Stimulated activated CD8-positive, alpha-beta memory T cell treated with anti-CD3 and anti-CD28 coated beads, Interleukin-12 subunit alpha, Interleukin-12 subunit beta, amount 100 ng/mL, for 24 hours (primary cell): ENCODE data around the gene PMEPA1.

Experiments used
- DNase-seq: peaks from one replicate; pipeline ENCODE4 v3.0.0-alpha.2; 2020; ENCODE audit errors: extremely low read depth

Gene PMEPA1

GRCh38 chr20:57677584-57677982, 32.2 kb downstream of the PMEPA1 start:
- no peak for DNase-seq

- no peak for DNase-seq
Measured at GRCh38 chr20:57676589-57677583, 32.9 kb downstream of the PMEPA1 start.

DNA sequence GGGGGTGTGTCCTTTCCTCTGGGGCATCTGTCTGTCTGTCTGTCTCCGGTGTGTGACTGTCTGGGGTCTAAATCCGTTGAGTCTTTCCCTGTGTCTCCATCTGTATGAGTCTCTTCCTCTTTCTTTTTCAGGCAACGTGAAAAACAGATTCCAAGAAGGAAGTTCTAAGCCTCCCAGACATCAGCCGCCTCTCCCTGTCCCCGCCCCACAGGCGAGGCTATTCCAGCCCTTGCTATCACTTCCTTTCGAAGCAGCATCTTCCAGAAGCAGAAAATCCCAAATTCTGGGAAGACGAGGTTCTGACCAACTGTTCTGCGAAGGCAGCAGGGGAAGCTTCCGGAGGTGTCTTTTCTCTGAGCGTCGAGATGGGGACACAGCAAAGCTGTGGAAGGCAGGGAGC, 34.0 kb downstream of the PMEPA1 start:
- DNase-seq = no peak

GRCh38 chr20:57672953-57673575, 36.8 kb downstream of the PMEPA1 start:
- DNase-seq = no peak

DNA sequence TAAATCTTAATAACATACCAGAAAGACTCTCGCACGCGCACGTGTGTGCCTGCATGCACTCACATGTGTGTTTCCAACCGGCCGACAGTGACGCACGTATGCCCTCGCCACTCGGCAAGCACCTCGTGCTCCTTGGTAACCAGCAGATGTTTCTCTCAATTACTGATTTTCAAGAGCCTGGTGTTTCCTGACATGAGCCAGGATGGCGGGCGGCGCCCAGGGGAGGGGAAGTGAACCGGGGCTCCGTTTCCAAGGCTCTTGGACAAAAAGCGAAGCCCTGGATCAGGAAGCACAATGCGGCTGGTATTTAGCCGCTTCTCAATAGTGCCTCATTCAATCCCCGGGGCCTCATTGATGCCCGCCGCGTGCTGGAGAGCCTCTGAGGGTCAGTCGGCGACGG, 37.7 kb downstream of the PMEPA1 start:
- DNase-seq = no peak

- DNase-seq = no peak
Measured at GRCh38 chr20:57671662-57672061, 38.2 kb downstream of the PMEPA1 start.

- no peak for DNase-seq
Measured at GRCh38 chr20:57671072-57671391, 38.8 kb downstream of the PMEPA1 start.

DNA sequence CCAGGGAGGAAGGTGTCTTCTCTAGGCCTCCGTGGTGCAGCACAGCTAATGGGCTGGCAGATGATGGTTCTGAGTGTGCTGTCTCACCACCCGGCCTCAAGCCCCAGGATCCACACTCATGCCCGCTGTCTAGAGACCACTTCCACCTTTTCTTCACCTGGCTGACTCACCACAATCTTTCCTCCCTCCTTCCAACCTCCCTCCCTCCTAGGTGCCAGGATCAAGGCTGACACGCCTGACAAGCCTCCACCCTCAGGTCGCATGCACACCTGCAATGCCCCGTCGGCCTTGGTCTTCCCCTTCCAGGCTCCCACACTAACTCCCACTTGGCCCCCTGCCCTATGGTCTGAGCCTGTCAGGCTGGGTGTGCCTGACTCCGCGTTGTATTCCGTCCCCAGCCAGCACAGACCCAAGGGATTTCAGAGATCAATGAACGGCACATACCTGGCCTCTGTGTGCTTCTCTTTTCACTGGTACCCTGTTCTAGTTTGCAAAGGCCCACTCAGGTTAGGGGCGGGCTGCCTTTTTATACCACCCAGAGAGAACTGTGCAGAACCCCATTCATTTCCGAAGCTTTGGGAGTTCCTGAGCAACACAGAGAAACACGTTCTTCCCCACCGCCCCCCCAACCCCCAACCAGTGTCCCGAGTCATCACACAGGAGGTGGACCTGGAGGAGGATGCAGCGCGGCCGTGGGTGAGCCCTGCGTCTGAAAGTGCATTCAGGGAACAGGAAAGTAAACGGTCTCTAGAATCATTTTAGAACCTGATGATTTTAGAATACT, 39.3 kb downstream of the PMEPA1 start:
- no peak for DNase-seq

DNA sequence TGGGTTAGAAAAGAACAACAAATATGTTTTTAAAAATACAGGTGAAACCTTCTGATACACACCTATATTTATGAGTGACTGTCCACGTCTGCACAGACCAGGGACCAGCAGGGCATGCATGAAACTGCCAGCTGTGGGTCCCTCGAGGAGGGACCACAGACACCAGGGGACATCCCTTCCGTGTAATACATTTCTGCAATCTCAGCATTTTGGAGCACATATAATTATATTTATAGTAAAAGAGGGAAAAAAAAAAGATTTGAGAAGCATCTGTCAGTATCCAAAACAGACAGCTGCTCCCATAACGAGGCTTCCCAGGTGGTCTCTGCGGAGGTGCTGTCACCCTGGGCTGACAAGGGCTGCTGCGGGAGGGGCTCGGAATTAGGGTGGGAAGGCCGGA, 40.2 kb downstream of the PMEPA1 start:
- no peak for DNase-seq

DNA sequence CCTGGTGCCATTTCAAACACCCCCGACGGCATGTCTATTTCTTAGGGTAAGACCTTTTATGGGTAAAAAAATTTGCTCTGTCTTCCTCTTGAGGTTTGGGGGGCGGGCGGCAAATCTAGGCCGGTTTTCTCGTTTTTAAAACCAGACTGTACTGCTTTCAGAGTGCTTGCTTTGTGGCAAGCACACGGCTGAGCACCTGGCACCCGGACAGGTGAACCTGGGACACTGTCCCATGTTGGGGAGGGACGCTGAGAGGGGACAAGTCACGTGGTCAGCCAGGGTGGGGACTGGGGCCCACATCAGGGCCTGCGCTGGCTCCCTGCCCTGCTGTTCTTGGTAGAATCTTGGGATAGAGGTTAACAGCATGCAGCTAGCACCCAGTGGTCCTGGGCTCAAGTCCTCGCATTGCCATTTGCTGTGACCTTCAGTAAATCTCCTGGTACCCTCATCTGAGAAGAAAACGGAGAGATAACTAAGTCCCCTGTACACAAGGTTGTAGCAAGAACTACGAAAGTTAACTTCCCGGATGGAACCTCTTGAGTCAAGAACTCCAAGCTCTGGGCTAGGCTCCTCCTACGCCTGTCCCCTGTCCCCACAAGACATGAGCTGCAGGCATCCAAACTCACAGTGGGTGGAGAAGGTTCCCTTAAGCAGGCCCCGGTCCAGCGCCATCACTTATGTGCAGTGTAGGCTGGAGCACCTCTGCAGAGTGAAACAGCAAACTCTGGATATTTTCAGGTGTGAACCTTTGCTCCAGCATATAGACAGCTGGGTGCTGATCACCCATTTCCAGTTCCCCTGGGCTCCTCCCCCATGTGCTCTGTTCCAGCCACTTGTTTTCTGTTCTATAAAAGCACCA, 41.7 kb downstream of the PMEPA1 start:
- no peak for DNase-seq

GRCh38 chr20:57667388-57667787, 42.4 kb downstream of the PMEPA1 start:
- no peak for DNase-seq

DNA sequence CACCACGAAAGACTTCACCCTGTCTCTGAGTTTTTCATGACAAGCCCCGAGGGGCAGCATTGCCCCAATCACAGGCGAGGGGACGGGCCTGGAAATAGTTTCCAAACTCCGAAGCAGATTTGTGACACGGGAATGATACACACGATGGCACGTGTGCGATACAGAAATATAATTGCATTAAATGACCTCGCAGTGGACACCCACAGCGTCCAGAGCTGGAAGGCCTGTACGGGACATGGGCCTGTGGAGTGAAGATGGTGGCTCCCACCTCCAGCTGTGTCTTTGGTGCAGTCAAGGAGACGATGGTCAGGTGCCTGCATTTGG, 43.0 kb downstream of the PMEPA1 start:
- DNase-seq = no peak

DNA sequence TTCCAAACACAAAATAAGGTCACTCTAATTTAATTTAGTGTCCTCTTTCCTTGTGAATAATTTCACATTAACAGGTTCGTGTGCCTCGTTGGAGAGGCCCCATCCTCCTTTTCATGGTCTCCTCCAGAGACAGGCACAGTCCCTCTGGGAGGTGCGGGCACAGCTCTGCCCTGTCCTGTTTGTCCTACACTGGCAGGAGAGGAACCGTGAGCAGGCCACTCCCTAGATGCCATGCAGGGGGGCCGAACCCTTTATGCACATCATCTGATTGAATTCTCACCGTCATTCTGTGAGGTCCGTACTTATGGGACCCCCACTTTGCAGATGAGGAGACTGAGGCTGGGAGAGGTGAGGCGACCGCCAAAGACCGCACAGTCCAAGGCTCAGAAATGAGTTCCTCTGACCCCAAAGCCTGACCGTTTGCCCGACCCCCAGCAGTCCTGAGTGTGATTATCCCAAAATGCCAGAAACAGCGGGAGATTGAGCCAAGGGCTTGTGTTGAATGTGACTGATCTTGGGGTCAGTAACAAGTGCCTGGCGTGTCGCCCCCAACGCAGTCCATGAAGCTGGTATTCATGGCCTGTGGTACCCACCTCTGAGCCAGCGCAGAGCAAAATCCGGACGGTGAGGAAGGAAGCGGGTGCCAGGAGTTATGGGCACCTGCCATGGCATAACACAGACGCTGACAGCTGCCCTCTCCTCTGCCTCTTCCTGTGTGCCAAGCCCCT, 43.5 kb downstream of the PMEPA1 start:
- DNase-seq = no peak

- DNase-seq = no peak
Measured at GRCh38 chr20:57665589-57665971, 44.2 kb downstream of the PMEPA1 start.

GRCh38 chr20:57664924-57665588, 44.8 kb downstream of the PMEPA1 start:
- no peak for DNase-seq

- no peak for DNase-seq
Measured at GRCh38 chr20:57664476-57664875, 45.3 kb downstream of the PMEPA1 start.

- DNase-seq = no peak
Measured at GRCh38 chr20:57663681-57664451, 45.9 kb downstream of the PMEPA1 start.

DNA sequence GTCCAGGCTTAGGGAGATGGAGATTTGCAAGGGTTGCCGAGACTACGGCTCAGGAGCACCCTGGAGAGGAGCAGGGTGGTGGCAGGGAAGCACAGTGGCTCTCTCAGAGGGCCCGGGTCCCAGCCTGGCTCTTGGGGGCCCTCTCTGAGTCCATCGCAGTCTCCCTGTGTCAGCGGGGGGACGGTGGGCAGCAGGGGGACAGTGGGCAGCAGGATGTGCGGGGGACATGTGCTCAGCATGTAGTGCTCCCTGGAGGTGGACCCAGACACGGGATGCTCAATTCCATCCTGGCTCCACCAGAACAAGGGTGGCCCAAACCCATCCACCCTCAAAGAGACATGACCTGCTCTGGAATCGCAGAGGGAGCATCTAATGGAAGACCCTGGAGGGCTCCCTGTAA, 46.6 kb downstream of the PMEPA1 start:
- DNase-seq = no peak

DNA sequence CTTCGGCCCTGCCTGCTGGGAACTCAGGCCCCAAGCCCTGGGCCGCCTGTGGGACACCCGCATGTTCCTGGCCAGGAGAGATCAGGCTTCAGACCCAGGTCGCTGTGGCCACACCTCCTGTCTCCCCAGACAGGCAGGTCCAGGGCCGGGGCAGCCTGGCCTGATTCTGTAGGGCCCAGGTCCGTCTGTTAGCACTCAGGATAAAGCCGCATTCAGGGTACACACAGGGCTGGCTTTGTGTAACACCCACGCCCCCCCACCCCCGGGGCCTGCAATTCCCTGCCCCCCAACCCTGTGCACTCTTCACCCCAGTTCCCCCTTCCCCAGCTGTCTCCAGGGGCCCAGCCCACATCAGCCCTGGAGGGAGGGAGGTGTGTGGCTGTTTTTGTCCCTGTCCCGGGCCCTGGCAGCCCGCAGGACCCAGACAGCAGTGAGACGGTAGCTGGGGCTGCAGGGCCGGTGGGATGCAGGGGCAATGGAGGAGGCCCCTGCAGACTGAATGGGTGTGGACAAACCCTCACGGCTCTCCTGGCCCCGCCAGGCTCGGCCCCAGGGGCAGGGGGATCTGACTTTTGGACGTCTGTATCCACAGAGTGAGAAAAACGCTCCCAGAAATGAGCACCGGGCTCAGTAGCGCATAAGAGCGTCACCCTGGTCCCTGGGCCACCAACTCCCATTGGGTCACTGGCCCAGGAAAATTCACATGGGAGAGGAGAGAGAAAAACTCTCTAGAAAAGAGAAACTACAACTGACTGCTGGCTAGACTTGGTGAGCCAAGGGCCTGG, 47.2 kb downstream of the PMEPA1 start:
- no peak for DNase-seq
